A673 (cell line): ENCODE data around the gene HARS2.
"Not testable (repeated sequence)": the region's sequence is repeated elsewhere in the genome, so short reads cannot be mapped to it uniquely, and the experiment has no call there.

Source experiments
- CTCF ChIP-seq: fragments of 300-800, 200-600 bp; sonication (generic); conservative IDR thresholded peaks from 2 replicates; pipeline ENCODE4 v1.5.1; 2017; ENCODE audit warnings: low read depth, mild to moderate bottlenecking, antibody characterized with exemption, low read length, moderate library complexity, mixed read lengths
- EZH2 ChIP-seq: fragments of 200-600 bp; sonication (generic); IDR thresholded peaks from 2 replicates; pipeline ENCODE4 v1.6.1; 2017; ENCODE audit warnings: borderline replicate concordance, low read depth, mild to moderate bottlenecking, mixed read lengths, antibody characterized with exemption, low read length; ENCODE audit not compliant: poor library complexity, severe bottlenecking

GRCh38 chr5:140721395-140721794 is 30.1 kb downstream of the HARS2 start:
- TF ChIP-seq CTCF, result peak; percentile 35
- not testable (repeated sequence) for TF ChIP-seq EZH2
